Measurements from ENCODE around the gene KIR3DL2.
"Not testable (repeated sequence)": the region's sequence is repeated elsewhere in the genome, so short reads cannot be mapped to it uniquely, and the experiment has no call there.

The KIR3DL2 gene

GRCh38 chr19:54883228-54883627 lies 33.0 kb downstream of the KIR3DL2 start:
- no peak for DNase-seq (ENCODE audit: low read depth)
- no peak for TF ChIP-seq CTCF (conservative IDR thresholded peaks at IDR 0.05; ENCODE audit: control insufficient read depth, insufficient read depth, low read depth, low read length)
- H3K4me3 ChIP-seq (ENCODE audit: control insufficient read depth, low read depth, low read length): no peak overlapping the region

- no peak for TF ChIP-seq CTCF (conservative IDR thresholded peaks at IDR 0.05; ENCODE audit: control insufficient read depth, insufficient read depth, low read depth, low read length)
Measured at GRCh38 chr19:54888239-54888638, 38.0 kb downstream of the KIR3DL2 start.

GRCh38 chr19:54889566-54889965 lies 39.3 kb downstream of the KIR3DL2 start:
- no peak overlapping the region for H3K4me3 ChIP-seq (ENCODE audit: control insufficient read depth, low read depth, low read length)
- no peak for DNase-seq (ENCODE audit: low read depth)
- TF ChIP-seq CTCF (conservative IDR thresholded peaks at IDR 0.05; ENCODE audit: control insufficient read depth, insufficient read depth, low read depth, low read length): no peak

More at GRCh38 chr19:54888239-54888638, 38.0 kb downstream of the KIR3DL2 start:
- no peak for DNase-seq (ENCODE audit: low read depth)
- H3K4me3 ChIP-seq (ENCODE audit: control insufficient read depth, low read depth, low read length): no peak overlapping the region

- TF ChIP-seq CTCF (conservative IDR thresholded peaks at IDR 0.05; ENCODE audit: control insufficient read depth, insufficient read depth, low read depth, low read length): no peak
- no peak for DNase-seq (ENCODE audit: low read depth)
- H3K4me3 ChIP-seq (ENCODE audit: control insufficient read depth, low read depth, low read length): no peak overlapping the region
Measured at GRCh38 chr19:54893406-54893805, 43.2 kb downstream of the KIR3DL2 start.

- H3K4me3 ChIP-seq (ENCODE audit: control insufficient read depth, low read depth, low read length); DNase-seq (ENCODE audit: low read depth): not testable (repeated sequence)
Measured at GRCh38 chr19:54894106-54894505, 43.9 kb downstream of the KIR3DL2 start.

GRCh38 chr19:54896036-54896435 lies 45.8 kb downstream of the KIR3DL2 start:
- DNase-seq (ENCODE audit: low read depth): no peak
- H3K4me3 ChIP-seq (ENCODE audit: control insufficient read depth, low read depth, low read length): no peak overlapping the region
- no peak for TF ChIP-seq CTCF (conservative IDR thresholded peaks at IDR 0.05; ENCODE audit: control insufficient read depth, insufficient read depth, low read depth, low read length)

- DNase-seq (ENCODE audit: low read depth); H3K4me3 ChIP-seq (ENCODE audit: control insufficient read depth, low read depth, low read length): not testable (repeated sequence)
Measured at GRCh38 chr19:54898685-54899084, 48.4 kb downstream of the KIR3DL2 start.

GRCh38 chr19:54899646-54900045 lies 49.4 kb downstream of the KIR3DL2 start:
- not testable (repeated sequence) for DNase-seq (ENCODE audit: low read depth); H3K4me3 ChIP-seq (ENCODE audit: control insufficient read depth, low read depth, low read length)

- not testable (repeated sequence) for DNase-seq (ENCODE audit: low read depth)
Measured at GRCh38 chr19:54901153-54901552, 50.9 kb downstream of the KIR3DL2 start.

More at GRCh38 chr19:54901153-54901552, 50.9 kb downstream of the KIR3DL2 start:
- H3K4me3 ChIP-seq (ENCODE audit: control insufficient read depth, low read depth, low read length): not testable (repeated sequence)
